GF-D8 (cell line): ENCODE measurements around the gene TMEM233.

ENCODE experiments used
- DNase-seq: peaks from one replicate; lab custom pipeline; 2025; lab: John Stamatoyannopoulos, UW

TMEM233 gene

GRCh38 chr12:119681728-119682638 is 88.4 kb downstream of the TMEM233 start:
- no peak for DNase-seq

GRCh38 chr12:119682639-119683252 is 89.2 kb downstream of the TMEM233 start:
- DNase-seq = peak; percentile 9

DNA sequence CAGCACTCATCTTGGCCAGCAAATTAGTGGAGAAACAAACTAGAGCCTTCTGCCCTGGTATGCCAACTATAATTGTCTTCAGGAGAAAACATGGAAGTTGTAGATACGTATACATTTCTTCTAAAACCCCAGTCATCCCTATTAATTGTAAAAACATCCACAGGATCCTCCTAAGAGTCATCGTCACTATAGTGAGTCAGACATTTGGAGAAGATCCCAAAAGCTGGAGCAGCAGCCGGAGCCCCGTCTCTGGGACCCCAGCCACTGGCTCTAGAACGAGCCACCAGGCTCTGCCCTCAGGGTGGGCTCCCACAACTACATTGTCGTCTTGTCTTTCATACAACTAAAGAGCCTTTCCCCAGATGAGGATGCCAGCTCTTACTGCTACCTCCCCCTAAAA is 89.8 kb downstream of the TMEM233 start:
- no peak for DNase-seq

DNA sequence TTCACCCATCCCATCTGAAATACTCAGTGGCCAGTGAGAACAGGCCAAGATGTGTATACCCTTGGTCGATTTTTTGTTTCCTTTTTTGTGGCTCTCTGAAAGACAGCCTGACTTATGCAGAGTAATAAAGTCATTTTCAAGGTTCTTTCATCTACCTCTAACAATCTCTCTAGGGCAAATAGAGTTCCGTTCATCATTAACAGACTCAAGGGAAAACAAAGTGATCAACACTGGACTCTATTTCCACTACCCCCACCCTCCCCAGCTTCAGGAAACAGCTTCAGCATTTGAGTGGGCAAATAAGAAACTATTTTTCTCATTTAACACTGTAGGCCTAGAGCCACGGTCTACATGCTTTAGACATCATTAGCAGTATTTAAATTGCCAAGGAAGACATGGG is 90.2 kb downstream of the TMEM233 start:
- no peak for DNase-seq

DNA sequence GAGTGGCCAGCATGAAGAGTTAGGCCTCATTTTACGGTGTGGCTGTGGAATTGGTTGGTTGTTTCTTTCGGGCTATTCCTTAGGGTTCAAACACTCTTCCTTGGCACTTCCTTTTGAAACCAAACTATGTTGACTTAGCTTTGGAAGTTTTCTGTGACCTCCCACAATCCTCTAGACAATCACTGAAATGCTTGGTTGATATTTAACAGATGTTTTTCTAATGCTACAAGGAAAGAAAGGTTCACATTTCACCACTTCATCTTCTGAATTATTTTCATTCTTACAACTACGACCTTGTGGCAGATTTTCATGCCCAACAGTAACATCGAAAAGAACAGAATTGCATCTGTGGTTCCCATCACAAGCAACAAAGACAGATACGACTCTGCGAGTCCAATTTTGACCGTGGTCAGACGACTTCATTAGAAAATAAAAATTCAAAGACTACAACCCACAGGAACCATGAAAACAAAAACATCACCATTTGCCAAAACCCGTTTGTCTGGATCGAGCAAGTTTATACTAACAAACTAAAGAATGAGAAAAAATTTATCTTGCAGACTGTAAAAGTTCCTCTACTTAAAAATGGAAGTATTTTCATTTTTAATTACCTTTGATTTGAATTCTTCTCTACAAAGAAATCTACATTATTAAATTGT is 91.3 kb downstream of the TMEM233 start:
- DNase-seq = no peak

GRCh38 chr12:119685375-119685774 is 91.8 kb downstream of the TMEM233 start:
- DNase-seq = no peak

- no peak for DNase-seq
Observed at GRCh38 chr12:119686355-119686754, 92.8 kb downstream of the TMEM233 start.

GRCh38 chr12:119686776-119687175 is 93.2 kb downstream of the TMEM233 start:
- no peak for DNase-seq

GRCh38 chr12:119687406-119687805 is 93.8 kb downstream of the TMEM233 start:
- no peak for DNase-seq

- DNase-seq = no peak
Observed at GRCh38 chr12:119687879-119688278, 94.3 kb downstream of the TMEM233 start.

DNA sequence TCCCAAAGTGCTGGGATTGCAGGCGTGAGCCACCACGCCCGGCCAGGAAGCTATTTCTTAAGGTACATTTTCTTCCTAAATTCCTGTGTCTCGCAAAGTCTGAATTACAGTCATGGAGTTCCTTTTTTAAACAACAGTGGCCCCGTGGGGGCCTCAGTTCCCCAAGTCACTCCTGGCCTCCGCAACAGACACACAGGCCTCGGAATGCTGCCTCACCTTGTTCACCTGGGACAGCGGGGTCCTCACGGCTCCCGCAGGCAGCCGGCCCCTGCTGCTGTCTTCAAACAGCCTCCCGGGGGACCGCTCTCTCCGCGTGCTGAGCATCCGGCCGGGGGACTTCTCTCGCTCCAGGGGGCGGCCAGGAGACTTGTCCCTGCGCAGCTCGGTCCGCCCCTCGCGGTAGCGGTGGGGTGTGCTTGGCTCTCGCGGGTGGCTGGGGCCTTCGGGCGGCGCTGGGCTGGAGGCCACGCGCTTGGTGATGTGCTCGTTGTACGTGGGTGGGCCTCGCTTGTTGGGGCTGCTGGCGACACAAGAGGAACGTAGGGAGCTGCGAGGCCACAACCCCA is 96.4 kb downstream of the TMEM233 start:
- DNase-seq = no peak

GRCh38 chr12:119691202-119691810 is 97.7 kb downstream of the TMEM233 start:
- DNase-seq = no peak

DNA sequence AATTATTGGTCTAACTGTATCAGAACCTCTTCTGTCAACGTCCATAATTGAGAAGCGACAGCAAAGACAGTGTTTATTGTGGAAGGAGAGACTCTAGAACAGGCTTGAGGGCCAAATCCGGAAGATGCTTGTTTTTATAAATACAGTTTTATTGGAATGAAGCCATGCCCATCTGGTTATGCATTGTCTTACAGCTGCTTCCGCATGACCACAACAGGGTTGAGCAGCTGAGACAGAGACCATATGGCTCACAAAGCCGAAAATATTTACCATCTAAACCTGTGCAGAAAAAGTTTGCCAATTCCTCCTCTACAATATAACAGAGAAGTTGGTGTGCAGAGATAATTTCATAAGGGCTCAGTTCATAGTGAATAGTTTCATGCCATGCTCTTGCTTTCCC is 98.8 kb downstream of the TMEM233 start:
- DNase-seq = no peak
